M059J (cell line): ENCODE measurements around the gene SPATC1L. TPM values are rescaled to one million over a fixed set of nuclear protein-coding genes. Genes with fewer than 3 reads are reported as not detected.
"Not testable (repeated sequence)": the region's sequence is repeated elsewhere in the genome, so short reads cannot be mapped to it uniquely, and the experiment has no call there.

Experiments used
- DNase-seq: peaks from one replicate; pipeline ENCODE4 v3.0.0-alpha.2; 2012; ENCODE audit warnings: low read depth
- total RNA-seq: library from RNA; depleted of rRNA; stranded (reverse); fragments of >200 nt; shearing (Covaris generic); gene quantifications from 2 replicates; pipeline ENCODE4 v1.2.3, GENCODE V29; 2014

The SPATC1L gene
- total RNA-seq, 1 experiment from 2014 or later, result 21.6 TPM

DNA sequence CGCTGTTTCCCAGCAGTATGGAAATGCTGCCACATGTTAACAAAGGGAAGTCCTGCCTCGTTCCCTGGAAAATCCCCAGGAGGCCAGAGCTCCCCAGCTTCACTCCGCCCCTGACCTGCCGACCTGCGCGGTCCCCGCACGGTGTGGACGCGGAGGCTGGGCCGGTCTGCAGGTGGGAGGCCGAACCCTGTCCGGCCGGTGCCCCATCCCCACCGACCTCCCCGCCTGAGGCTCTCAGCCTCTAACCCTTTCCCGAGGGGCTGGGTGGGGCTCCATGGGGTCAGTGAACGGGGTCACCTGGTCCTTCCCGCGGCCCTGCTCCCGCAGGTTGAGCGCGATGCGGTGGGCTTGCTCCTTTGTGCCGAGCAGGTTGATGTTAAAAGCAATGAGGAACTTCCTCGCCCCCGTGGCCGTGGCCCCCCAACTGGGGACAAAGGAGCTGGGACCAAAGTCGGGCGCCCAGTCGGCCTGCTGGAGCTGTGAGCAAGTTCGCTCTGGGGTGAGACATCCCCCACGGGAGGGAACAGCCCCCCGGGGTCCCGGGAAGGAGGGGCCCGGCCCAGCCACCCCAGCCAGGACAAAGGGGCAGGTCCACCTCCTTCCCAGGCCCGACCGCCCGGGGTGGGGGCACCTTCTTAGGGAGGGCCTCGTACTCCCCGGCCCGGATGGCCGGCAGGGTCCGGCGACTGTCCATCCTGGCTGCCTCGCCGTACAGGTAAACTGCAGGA lies 32.8 kb downstream of the SPATC1L start:
- no peak for DNase-seq

GRCh38 chr21:46150491-46151121 lies 33.7 kb downstream of the SPATC1L start:
- no peak for DNase-seq

DNA sequence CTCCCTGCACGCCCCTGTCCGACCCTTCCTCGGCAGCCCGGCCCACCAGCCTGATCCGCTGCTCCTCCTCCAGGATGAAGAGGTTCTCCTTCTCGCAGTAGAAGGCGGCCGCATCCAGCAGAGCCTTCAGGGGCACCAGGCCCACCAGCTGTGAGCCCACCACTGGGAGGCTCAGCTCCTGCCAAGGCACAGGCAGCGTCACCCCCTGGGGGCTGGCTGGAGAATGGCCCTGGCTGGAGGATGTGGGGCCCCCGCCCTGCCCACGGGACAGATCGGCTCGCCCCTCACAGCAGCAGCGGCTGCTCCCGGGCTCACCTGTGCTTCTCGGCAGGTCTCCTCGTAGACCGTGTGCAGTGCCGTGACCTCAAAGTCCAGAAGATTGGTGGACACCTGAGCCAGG lies 34.2 kb downstream of the SPATC1L start:
- no peak for DNase-seq

DNA sequence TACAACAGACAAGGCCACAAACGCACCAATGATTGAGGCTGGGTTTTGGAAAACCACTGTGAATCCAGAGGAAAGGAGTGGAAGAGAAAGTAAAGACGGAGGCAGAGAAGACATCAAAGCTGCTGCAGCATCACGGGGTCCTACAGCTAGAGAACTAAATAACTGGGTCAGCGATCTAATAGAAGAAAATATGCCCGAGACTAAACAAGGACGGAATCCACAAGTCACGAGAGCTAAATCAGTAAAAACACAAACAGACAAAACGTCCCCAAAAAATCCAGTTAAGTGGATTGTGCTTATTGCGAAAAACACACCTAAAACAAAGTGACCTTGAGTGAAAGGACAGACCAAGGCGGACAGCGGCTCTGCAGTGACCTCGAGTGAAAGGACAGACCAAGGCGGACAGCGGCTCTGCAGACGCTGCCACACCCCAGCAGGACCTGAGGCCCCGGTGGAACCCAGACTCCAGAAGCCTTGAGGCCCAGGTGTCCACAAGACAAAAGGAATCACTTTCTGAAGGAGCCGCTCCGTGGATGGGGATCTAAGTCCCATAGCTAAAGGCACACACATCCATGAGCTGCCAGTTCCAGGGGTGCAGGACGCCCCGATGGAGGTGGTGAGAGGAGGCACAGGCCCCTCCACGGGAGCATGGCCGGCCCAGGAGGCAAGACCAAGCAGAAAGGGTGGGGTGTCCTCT lies 34.9 kb downstream of the SPATC1L start:
- DNase-seq, result no peak

DNA sequence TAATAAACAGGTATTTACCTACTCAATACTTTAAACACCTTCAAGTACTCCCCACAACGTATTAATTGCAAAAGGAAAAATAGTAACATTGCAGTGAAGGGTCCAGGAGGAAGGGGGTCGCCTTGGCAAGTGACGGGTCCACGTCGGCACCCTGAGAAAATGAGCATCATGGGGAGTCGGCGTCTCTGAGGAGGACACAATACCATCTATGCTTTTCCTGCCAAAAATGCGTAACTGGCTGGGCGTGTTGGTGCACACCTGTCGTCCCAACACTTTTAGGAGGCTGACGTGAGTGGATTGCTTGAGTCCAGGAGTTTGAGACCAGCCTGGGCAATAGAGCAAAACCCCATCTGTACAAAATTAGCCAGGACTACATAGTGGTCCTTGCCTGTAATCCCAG lies 36.2 kb downstream of the SPATC1L start:
- DNase-seq, result no peak

GRCh38 chr21:46147429-46147828 lies 36.8 kb downstream of the SPATC1L start:
- DNase-seq, result peak; percentile 61

- DNase-seq, result no peak
Measured at GRCh38 chr21:46146856-46147255, 37.4 kb downstream of the SPATC1L start.

GRCh38 chr21:46145840-46146691 lies 38.2 kb downstream of the SPATC1L start:
- DNase-seq, result no peak

- DNase-seq, result no peak
Measured at GRCh38 chr21:46145159-46145839, 39.0 kb downstream of the SPATC1L start.

- no peak for DNase-seq
Measured at GRCh38 chr21:46144464-46145070, 39.7 kb downstream of the SPATC1L start.

- DNase-seq, result no peak
Measured at GRCh38 chr21:46142582-46143473, 41.4 kb downstream of the SPATC1L start.

- no peak for DNase-seq
Measured at GRCh38 chr21:46141767-46142581, 42.3 kb downstream of the SPATC1L start.

DNA sequence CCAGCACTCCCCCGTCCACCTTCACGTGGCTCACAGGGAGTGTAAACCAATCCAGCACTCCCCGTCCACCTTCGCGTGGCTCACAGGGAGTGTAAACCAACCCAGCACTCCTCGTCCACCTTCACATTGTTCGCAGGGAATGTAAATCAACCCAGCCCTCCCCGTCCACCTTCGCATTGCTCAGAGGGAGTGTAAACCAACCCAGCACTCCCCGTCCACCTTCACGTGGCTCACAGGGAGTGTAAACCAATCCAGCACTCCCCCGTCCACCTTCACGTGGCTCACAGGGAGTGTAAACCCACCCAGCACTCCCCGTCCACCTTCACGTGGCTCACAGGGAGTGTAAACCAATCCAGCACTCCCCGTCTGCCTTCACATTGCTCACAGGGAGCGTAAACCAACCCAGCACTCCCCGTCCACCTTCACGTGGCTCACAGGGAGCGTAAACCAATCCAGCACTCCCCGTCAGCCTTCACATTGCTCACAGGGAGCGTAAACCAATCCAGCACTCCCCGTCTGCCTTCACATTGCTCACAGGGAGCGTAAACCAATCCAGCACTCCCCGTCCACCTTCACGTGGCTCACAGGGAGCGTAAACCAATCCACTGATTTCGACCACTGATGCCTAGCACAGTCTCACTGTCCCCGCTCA lies 43.8 kb downstream of the SPATC1L start:
- not testable (repeated sequence) for DNase-seq

DNA sequence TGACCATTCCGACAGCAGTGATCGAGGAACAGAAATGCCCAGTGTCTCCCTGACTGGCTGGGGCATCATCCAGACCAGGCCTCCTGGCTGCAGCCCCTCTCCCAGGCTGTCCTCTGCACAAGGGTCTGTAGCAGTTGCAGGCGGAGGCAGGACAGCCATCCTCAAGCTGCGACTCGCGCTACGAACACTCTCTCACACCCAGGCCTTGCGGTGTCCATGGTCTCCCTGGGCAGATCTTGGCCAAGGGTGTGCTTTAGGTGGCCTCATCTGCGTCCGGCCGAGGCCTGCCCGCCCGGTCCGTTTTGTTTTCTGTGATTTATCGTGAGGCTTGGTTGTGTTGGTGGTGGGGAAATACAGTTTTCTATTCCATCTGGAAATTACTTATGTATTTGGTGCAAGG lies 44.6 kb downstream of the SPATC1L start:
- DNase-seq, result no peak

GRCh38 chr21:46138383-46138970 lies 45.8 kb downstream of the SPATC1L start:
- no peak for DNase-seq

GRCh38 chr21:46137908-46138307 lies 46.4 kb downstream of the SPATC1L start:
- no peak for DNase-seq

DNA sequence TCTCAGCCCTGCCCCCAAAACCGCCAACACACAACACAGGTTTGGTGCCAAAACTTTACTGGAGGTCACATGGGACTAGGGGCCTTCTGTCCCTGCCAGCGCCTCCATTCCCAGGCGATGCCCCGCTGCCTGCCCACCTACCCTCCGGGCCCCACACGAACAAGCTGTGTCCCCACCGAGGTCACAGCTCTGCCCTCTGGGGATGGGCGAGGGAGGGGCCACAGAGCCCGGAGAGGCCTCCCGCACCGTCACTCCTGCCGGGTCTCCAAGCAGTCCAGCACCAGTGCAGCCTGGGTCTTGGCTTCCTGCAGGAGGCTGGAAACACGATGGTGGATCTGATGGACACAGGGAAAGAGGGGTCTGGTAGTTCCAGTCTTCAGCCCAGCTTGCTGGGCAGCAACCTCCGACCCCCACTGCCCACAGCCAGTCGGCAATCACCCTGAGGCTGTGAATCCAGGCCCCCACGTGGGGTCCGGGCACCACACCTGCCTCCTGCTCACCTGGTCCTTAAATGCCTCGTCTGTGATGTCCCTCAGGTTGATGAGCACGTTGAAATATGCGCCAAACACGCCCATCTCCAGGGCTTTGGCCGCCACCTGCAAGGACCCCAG lies 47.4 kb downstream of the SPATC1L start:
- DNase-seq, result no peak
